OCI-LY3 (cell line): Measurements from ENCODE around the gene CHFR.
"Not testable (repeated sequence)": the region's sequence is repeated elsewhere in the genome, so short reads cannot be mapped to it uniquely, and the experiment has no call there.

Experiments
- H2AFZ ChIP-seq: fragments of 200-600, 300-600 bp; shearing (Covaris generic); 2 replicates; pipeline ENCODE4 v1.6.0; 2014; ENCODE audit warnings: antibody characterized with exemption, low read depth, low read length
- H3K27ac ChIP-seq: fragments of 200-600, 300-600 bp; sonication (generic); 2 replicates; pipeline ENCODE4 v1.5.1; 2014; ENCODE audit warnings: mild to moderate bottlenecking, low read length, moderate library complexity, mixed read lengths
- H3K27me3 ChIP-seq: fragments of 200-600, 300-600 bp; sonication (generic); 2 replicates; pipeline ENCODE4 v1.6.1; 2014; ENCODE audit warnings: low read depth, low read length, mixed read lengths
- H3K36me3 ChIP-seq: fragments of 200-600, 300-600 bp; sonication (generic); replicated peaks from 2 replicates; pipeline ENCODE3; 2014; ENCODE audit warnings: low read depth, low read length, mixed read lengths
- H3K4me1 ChIP-seq: fragments of 300-600, 200-600 bp; sonication (generic); 2 replicates; pipeline ENCODE4 v1.6.1; 2014; ENCODE audit warnings: low read length, mixed read lengths
- H3K4me2 ChIP-seq: fragments of 200-600, 300-600 bp; sonication (generic); 2 replicates; pipeline ENCODE4 v1.6.1; 2014; ENCODE audit warnings: low read length, mixed read lengths
- H3K4me3 ChIP-seq: fragments of 300-600, 200-600 bp; sonication (generic); 2 replicates; pipeline ENCODE4 v1.5.1; 2014; ENCODE audit warnings: antibody characterized with exemption, mild to moderate bottlenecking, low read length, moderate library complexity
- H3K79me2 ChIP-seq: fragments of 300-600, 200-600 bp; shearing (Covaris generic); 2 replicates; pipeline ENCODE4 v1.6.1; 2014; ENCODE audit warnings: mild to moderate bottlenecking, low read length, mixed read lengths
- H3K9ac ChIP-seq: fragments of 300-600, 200-600 bp; shearing (Covaris generic); 2 replicates; pipeline ENCODE4 v1.6.0; 2014; ENCODE audit warnings: mild to moderate bottlenecking, low read length, moderate library complexity
- H3K9me3 ChIP-seq: fragments of 200-600, 300-600 bp; shearing (Covaris generic); 2 replicates; pipeline ENCODE4 v1.6.1; 2014; ENCODE audit warnings: low read length, mixed read lengths; ENCODE audit not compliant: insufficient read depth
- H4K20me1 ChIP-seq: fragments of 200-600, 300-600 bp; sonication (generic); 2 replicates; pipeline ENCODE4 v1.6.1; 2016; ENCODE audit warnings: low read length, mixed read lengths; ENCODE audit not compliant: insufficient read depth
- CTCF ChIP-seq: fragments of 200-600, 300-600 bp; sonication (generic); IDR thresholded peaks from 2 replicates; pipeline ENCODE4 v1.5.1; 2014; ENCODE audit warnings: antibody characterized with exemption, low read length, low read depth
- EZH2phosphoT487 ChIP-seq: fragments of 200-600 bp; shearing (Covaris generic); IDR thresholded peaks from 2 replicates; pipeline ENCODE4 v1.6.1; 2018; ENCODE audit warnings: antibody characterized with exemption, mixed run types, low read depth

CHFR gene

GRCh38 chr12:132886529-132887477 is 602 bp downstream of the CHFR start:
- Histone ChIP-seq H3K4me3 (no peak overlapping the region), H3K4me1 (no peaks in the 10 kb centered on the region), H3K27ac (no peak overlapping the region), H3K79me2 (no peaks in the 10 kb centered on the region), H3K36me3 (no peaks in the 10 kb centered on the region), H3K9ac (no peak overlapping the region), H2AFZ (no peak overlapping the region), H3K4me2 (no peak overlapping the region), H3K27me3 (no peaks in the 10 kb centered on the region), H4K20me1 (no peaks in the 10 kb centered on the region), H3K9me3 (no peaks in the 10 kb centered on the region)
- TF ChIP-seq EZH2phosphoT487 (no peak), CTCF (no peak)

- Histone ChIP-seq H3K4me3 (no peak overlapping the region), H3K79me2 (no peaks in the 10 kb centered on the region)
These were observed 5.6 kb downstream of the CHFR start for GRCh38 chr12:132881818-132882217.

GRCh38 chr12:132874620-132875019 is 12.8 kb downstream of the CHFR start:
- not testable (repeated sequence) for H3K9me3 ChIP-seq, H3K4me1 ChIP-seq, H3K79me2 ChIP-seq, H3K36me3 ChIP-seq, H4K20me1 ChIP-seq, H3K27me3 ChIP-seq, H3K27ac ChIP-seq, H2AFZ ChIP-seq, H3K9ac ChIP-seq, H3K4me2 ChIP-seq, H3K4me3 ChIP-seq

More at GRCh38 chr12:132881818-132882217, 5.6 kb downstream of the CHFR start:
- Histone ChIP-seq H3K36me3 (no peaks in the 10 kb centered on the region), H3K9me3 (no peaks in the 10 kb centered on the region), H3K27me3 (no peaks in the 10 kb centered on the region), H3K4me2 (no peak overlapping the region), H3K27ac (no peak overlapping the region), H3K9ac (no peak overlapping the region), H4K20me1 (no peaks in the 10 kb centered on the region), H2AFZ (no peak overlapping the region), H3K4me1 (no peaks in the 10 kb centered on the region)
- no peak for TF ChIP-seq CTCF
- TF ChIP-seq EZH2phosphoT487: no peak

GRCh38 chr12:132874175-132874574 is 13.2 kb downstream of the CHFR start:
- H3K27me3 ChIP-seq: no peaks in the 10 kb centered on the region
- H3K9ac ChIP-seq: no peak overlapping the region
- H3K4me2 ChIP-seq: no peak overlapping the region
- H3K4me1 ChIP-seq: no peaks in the 10 kb centered on the region
- H3K4me3 ChIP-seq: no peak overlapping the region
- no peak overlapping the region for H2AFZ ChIP-seq
- no peaks in the 10 kb centered on the region for H3K79me2 ChIP-seq
- no peaks in the 10 kb centered on the region for H4K20me1 ChIP-seq
- H3K9me3 ChIP-seq: no peaks in the 10 kb centered on the region
- H3K36me3 ChIP-seq: no peaks in the 10 kb centered on the region
- no peak overlapping the region for H3K27ac ChIP-seq
- TF ChIP-seq EZH2phosphoT487 (no peak), CTCF (no peak)
